Jurkat, Clone E6-1 (cell line): ENCODE data around the gene CYP27A1.

Experiments
- DNase-seq: peaks from one replicate; pipeline ENCODE4 v3.0.0-alpha.2; 2011; ENCODE audit warnings: low read depth, low spot score
- H3K4me3 ChIP-seq: 2 replicates; pipeline ENCODE4 v1.5.1; 2011; ENCODE audit warnings: mild to moderate bottlenecking, low read length, control low read depth, moderate library complexity

CYP27A1 gene

GRCh38 chr2:218806346-218806978 is 24.5 kb downstream of the CYP27A1 start:
- no peak overlapping the region for H3K4me3 ChIP-seq
- DNase-seq: no peak

- no peak for DNase-seq
- H3K4me3 ChIP-seq: no peak overlapping the region
Observed at GRCh38 chr2:218807626-218808025, 25.7 kb downstream of the CYP27A1 start.

- no peak for DNase-seq
Observed at GRCh38 chr2:218809515-218809914, 27.6 kb downstream of the CYP27A1 start.

GRCh38 chr2:218810256-218810655 is 28.3 kb downstream of the CYP27A1 start:
- H3K4me3 ChIP-seq: no peak overlapping the region
- no peak for DNase-seq

More at GRCh38 chr2:218809515-218809914, 27.6 kb downstream of the CYP27A1 start:
- no peak overlapping the region for H3K4me3 ChIP-seq

DNA sequence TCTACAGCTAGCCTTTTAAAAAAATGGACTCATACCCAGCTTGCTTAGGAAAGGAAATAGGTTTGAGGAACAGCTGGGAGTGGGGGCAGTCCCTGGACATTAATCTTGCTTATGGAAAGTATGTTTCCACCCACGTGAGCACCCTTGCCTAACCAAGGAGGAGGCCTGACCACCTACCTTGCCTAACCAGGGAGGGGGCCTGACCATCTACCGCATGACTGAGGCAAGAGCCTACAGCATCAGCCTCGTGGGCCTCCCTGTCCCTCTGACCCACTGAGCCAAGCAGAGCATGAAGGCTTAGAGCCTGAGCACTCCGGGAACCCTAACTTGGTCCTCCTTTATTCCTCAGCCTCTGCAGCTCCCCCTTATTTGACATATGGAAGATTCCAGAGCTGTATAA is 29.4 kb downstream of the CYP27A1 start:
- DNase-seq: no peak
- H3K4me3 ChIP-seq: no peak overlapping the region

GRCh38 chr2:218812096-218812815 is 30.3 kb downstream of the CYP27A1 start:
- no peak for DNase-seq
- H3K4me3 ChIP-seq: no peak overlapping the region

GRCh38 chr2:218812861-218813260 is 30.9 kb downstream of the CYP27A1 start:
- no peak for DNase-seq
- H3K4me3 ChIP-seq: no peak overlapping the region

DNA sequence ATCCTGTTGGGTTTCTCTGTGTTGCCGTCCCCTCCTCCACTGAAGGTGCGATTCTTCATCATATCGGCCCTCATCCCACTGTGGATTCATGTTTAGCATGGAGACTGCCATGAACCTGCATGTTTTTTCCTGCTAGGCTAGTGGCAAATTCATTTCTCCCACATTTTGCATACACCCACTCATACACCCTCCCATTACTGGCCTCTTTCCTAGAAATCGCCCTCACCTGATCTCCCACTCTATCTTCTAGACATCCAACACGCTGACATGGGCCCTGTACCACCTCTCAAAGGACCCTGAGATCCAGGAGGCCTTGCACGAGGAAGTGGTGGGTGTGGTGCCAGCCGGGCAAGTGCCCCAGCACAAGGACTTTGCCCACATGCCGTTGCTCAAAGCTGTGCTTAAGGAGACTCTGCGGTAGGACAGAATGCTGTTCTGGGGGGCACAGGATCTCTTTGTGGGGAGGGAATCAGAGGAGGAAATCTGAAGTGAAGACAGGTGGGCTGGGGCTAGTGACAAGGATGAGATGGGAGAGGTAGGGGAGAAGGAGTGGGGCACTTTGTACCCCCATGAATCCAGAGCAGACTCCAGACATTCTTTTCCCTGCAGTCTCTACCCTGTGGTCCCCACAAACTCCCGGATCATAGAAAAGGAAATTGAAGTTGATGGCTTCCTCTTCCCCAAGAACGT is 32.0 kb downstream of the CYP27A1 start:
- H3K4me3 ChIP-seq: no peak overlapping the region
- DNase-seq: no peak

DNA sequence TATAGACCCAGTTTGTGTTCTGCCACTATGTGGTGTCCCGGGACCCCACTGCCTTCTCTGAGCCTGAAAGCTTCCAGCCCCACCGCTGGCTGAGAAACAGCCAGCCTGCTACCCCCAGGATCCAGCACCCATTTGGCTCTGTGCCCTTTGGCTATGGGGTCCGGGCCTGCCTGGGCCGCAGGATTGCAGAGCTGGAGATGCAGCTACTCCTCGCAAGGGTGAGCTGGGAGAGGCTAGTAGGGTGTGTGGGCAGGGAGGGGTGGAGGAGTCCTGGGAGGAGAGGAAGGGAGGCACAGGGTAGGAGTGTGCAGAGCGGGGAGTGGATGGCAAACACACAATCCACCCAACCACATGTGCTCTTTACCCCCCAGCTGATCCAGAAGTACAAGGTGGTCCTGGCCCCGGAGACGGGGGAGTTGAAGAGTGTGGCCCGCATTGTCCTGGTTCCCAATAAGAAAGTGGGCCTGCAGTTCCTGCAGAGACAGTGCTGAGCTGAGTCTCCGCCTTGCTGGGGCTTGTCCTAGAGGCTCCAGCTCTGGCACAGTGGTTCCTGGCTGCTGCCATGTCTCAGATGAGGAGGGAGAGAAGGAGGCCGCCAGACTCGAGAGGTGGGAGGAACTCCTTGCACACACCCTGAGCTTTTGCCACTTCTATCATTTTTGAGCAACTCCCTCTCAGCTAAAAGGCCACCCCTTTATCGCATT is 32.7 kb downstream of the CYP27A1 start:
- H3K4me3 ChIP-seq: no peak overlapping the region
- no peak for DNase-seq

DNA sequence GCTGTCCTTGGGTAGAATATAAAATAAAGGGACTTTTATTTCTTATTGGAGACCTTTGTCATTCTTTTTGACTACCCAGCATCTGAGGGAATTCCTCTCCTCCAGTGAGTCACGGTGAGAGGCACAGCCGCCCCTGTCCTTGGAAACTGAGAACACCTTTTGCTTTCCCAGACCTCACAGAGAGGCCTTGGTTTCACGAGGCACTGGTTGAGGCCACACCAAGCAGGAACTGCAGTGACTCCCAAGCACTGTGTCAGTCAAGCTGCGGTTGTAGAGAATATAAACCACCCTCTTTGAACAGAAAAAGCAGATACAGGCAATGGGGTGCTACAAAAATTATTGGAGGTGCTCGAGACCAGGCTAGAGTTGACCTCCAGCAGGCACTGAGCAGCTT is 33.3 kb downstream of the CYP27A1 start:
- no peak for DNase-seq
- H3K4me3 ChIP-seq: no peak overlapping the region

DNA sequence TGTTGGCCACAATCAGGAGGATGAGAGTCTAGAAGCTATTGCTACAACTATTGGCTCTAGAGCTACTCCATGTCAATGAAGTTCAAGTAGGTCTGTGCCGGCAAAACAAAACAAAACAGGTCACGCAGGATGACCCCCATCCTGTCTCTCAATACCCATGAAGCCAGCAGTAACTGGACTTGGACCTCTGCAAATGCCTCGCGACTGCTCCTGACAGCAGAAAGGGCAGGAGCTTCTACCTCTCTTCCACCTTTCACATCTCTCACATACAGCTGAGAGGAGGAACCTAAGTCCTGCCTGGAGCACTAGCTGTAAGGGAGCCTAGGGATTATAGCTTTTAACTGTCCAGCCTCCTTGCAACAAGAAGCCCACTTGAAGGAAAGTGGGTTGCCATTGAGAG is 33.7 kb downstream of the CYP27A1 start:
- H3K4me3 ChIP-seq: no peak overlapping the region
- no peak for DNase-seq

DNA sequence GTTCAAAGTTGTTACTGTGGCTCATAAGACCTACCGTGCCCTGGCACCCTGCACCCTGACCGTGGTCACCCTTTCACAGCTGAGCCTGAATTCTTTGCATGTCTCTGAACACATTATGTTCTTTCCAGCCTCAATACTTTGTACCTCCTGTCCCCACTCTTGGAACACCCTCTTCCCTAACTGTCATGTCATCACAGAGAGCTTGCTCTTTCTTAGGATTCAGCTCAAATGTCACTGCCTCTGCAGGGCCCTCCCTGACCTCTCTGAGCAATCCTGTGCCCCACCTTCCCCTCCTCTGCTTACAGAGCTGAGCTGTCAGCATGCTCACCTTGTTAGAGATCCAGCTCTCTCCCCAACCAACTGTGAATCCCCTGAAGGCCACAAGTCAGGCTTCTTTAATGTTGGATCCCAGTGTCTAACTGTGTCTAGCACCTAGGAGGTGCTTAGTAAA is 34.6 kb downstream of the CYP27A1 start:
- no peak for DNase-seq
- no peak overlapping the region for H3K4me3 ChIP-seq

DNA sequence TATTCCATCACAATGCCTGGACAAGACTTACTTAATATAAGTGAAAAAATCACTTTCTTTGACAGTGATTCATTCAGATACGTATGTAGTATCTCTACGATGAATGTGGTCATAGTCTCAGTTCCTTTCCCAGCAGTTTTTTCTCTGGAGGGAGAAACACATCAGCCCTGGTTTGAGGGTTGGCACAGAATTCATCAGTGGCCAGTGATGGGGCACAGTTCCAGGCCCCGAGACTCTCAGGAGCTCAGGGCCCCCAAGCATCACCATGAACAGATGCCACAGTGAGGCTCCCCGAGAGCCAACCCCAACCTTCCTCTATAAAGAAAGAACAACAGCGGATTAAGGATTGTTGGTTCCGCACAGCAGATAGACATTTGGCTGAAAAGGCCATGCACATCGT is 37.1 kb downstream of the CYP27A1 start:
- no peak overlapping the region for H3K4me3 ChIP-seq
- no peak for DNase-seq

DNA sequence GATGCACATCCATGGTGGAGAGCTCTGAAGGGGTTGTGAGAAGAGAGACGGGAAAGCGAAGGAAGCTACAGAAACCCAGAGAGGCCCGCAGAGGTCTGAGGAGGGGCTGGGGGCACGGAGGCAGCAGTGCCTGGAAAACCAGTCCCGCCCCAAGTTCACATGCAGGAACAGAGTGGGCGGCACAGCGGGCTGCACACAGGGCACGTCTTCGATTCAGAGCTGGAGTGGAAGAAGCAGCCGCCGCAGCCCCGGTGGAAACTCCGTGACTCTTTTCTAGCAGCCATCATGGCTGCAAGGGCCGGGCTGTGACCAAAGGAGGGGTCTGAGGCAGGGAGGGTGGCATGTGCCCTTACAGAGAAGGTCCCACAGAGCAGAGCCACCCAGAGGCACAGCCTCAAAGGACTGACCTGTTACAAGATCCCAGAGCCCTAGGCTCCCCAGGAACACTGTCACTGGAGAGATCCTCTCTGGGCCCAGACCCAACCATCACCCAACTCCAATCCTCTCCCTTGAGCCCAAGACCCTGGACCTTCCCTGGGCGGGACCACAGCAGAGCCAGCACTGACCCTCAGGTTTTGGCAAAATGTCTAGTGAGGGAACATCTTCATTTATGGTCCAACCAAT is 38.9 kb downstream of the CYP27A1 start:
- no peak overlapping the region for H3K4me3 ChIP-seq
- DNase-seq: no peak

DNA sequence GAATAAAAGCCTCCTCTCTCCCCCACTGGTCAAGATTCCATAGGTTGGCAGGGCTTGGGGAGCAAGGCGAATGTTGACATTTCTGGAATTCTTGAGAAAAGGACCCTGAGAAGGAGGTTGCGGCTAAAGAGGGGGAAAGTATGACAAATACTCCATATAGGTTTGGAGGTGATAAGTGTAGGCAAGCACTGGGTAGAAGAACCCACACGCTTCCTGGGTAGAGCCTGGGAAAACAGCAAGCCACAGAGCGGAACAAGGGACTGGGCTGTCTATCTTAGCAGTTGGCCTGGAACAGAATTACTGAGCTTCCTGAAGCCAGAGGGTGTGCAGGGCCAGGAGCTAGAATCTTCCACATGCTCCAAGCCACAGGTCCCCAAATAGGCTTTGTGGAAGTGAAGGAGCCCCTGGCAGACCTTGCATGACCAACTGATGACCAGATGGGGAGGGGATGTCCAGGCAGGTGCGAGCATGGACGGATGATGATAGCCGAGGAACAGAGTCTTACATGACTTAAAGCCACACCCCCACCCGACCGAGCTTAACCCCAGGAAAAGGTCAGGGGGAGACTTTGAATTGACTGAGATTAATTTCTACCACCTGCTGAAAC is 39.8 kb downstream of the CYP27A1 start:
- DNase-seq: no peak
- H3K4me3 ChIP-seq: no peak overlapping the region

GRCh38 chr2:218822622-218823021 is 40.7 kb downstream of the CYP27A1 start:
- no peak overlapping the region for H3K4me3 ChIP-seq
- DNase-seq: no peak

DNA sequence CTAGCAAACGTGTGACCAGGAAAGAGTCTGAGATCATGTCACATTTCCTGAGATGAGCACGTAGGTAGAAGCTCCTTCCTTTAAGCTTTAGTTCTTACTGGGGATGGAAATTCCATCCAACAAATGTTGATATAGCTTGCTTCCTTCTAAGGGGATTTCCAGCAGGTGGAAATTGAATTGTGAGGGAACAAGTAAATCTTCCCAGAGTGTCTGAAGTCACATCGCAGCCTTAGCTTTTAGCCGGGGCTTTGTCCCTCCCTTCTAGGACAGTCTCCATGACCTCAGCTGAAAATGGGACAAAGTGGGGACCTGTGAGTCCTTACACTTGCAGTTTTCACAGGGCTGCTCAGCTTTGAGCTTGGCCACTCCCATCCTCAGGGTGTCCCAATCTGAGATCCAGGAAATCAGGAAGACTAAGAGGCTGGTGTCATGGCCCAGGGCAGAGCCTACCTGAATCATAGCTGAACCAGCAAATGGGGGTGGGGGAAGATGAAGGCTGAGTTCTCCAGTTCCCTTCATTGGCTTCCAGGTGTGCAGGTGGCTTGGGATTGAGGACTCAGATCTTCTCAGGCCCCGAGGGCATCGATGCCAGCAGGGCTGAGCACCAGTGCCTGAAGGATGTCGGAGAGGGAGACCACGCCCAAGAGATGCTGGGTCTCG is 41.4 kb downstream of the CYP27A1 start:
- no peak overlapping the region for H3K4me3 ChIP-seq
- DNase-seq: no peak

DNA sequence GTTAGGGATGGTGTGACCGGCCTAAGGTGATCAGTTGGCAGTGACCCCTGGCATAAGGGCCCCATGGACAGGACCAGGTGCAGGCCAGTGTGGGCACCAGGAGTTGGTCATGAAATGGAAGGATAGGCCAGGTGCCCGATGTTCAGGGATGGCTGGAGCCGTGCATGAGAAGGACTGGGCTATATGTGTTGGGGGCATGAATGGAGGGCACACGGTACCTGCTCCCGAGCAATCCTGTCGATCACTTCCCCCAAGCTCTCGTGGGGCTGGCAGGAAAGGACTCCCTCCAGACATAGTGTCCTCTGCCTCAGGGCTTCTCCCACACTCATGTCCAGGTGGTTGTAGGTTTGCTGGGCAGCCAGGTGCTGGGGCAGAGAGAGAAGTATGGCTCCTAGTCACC is 42.1 kb downstream of the CYP27A1 start:
- no peak for DNase-seq
- H3K4me3 ChIP-seq: no peak overlapping the region
